DND-41 (cell line): ENCODE measurements around the gene MAST4.

Source experiments
- ATAC-seq: fragments of 200-7000 bp; cut with Tn5 transposase; 3 replicates; pipeline ENCODE4 v1.9.1; 2021; ENCODE audit warnings: low read depth; ENCODE audit not compliant: insufficient read depth
- DNase-seq: peaks from one replicate; pipeline ENCODE4 v3.0.0-alpha.2; 2020
- H2AFZ ChIP-seq: 2 replicates; pipeline ENCODE4 v1.6.0; 2012; ENCODE audit warnings: low read depth, low read length
- H3K27ac ChIP-seq: 2 replicates; pipeline ENCODE4 v1.5.1; 2012; ENCODE audit warnings: low read length, inconsistent platforms
- H3K27me3 ChIP-seq: fragments of 200-600 bp; sonication (generic); 2 replicates; pipeline ENCODE4 v1.6.0; 2012; ENCODE audit warnings: low read length, mild to moderate bottlenecking, inconsistent platforms; ENCODE audit not compliant: insufficient read depth, poor library complexity
- H3K36me3 ChIP-seq: 2 replicates; pipeline ENCODE4 v1.5.1; 2012; ENCODE audit warnings: low read length, inconsistent platforms; ENCODE audit not compliant: insufficient read depth
- H3K4me1 ChIP-seq: 2 replicates; pipeline ENCODE4 v1.5.1; 2012; ENCODE audit warnings: mild to moderate bottlenecking, low read length; ENCODE audit not compliant: insufficient read depth
- H3K4me2 ChIP-seq: 2 replicates; pipeline ENCODE4 v1.6.0; 2012; ENCODE audit warnings: mild to moderate bottlenecking, moderate library complexity, low read length, inconsistent platforms; ENCODE audit not compliant: insufficient read depth
- H3K4me3 ChIP-seq, 2 experiments: fragments of 200-600 bp in 1 of 2; shearing (Covaris generic) in 1 of 2; 2 replicates each; pipeline ENCODE4 v1.5.1; 2012 to 2016; ENCODE audit warnings: inconsistent platforms in 2 of 2, low read length in 2 of 2, mild to moderate bottlenecking in 2 of 2, low read depth in 1 of 2, moderate library complexity in 1 of 2
- H3K79me2 ChIP-seq: 2 replicates; pipeline ENCODE4 v1.6.0; 2012; ENCODE audit warnings: low read length, inconsistent platforms; ENCODE audit not compliant: insufficient read depth
- H3K9ac ChIP-seq: 2 replicates; pipeline ENCODE4 v1.6.0; 2012; ENCODE audit warnings: low read depth, mild to moderate bottlenecking, inconsistent platforms, low read length, moderate library complexity
- H3K9me3 ChIP-seq: 2 replicates; pipeline ENCODE4 v1.5.1; 2012; ENCODE audit warnings: low read length, moderate library complexity, mild to moderate bottlenecking, inconsistent platforms; ENCODE audit not compliant: insufficient read depth, severe bottlenecking
- H4K20me1 ChIP-seq: 2 replicates; pipeline ENCODE4 v1.6.0; 2012; ENCODE audit warnings: low read length; ENCODE audit not compliant: insufficient read depth
- CTCF ChIP-seq: IDR thresholded peaks from 2 replicates; pipeline ENCODE4 v1.5.1; 2012; ENCODE audit warnings: borderline replicate concordance, low read length, moderate library complexity, mild to moderate bottlenecking; ENCODE audit not compliant: poor library complexity, severe bottlenecking; ENCODE audit errors: extremely low read depth
- EZH2 ChIP-seq: IDR thresholded peaks from 3 replicates; pipeline ENCODE4 v1.6.1; 2012; ENCODE audit warnings: borderline replicate concordance, low read depth, mild to moderate bottlenecking, moderate library complexity, low read length, inconsistent platforms; ENCODE audit not compliant: severe bottlenecking

The MAST4 gene

DNA sequence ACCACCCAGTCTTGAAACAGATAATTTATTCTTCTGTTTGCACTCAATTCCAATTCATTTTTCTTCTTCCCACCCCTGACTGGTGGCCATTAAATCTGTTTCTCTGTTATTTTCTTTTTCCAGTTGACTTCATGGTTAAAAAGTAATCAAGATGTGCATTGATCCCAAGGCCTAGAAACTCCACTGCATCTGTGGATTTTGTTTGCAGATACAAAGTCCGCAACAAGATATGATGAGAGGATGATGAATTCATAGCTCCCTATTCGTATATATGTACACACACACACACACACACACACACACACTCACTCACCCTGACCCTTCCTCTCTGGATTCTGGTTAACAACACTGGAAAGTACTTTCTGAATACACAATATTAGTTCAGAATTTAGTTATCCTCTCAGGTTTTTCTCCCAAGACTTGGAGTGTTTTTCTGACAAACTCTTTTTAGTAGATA is 548.0 kb downstream of the MAST4 start:
- Histone ChIP-seq H3K4me2 (no peak overlapping the region), H3K9ac (no peak overlapping the region), H3K27me3 (no peaks in the 10 kb centered on the region), H3K4me3 (no peak overlapping the region), H3K36me3 (peaks cover 57% of the 10 kb centered on the region), H2AFZ (no peak overlapping the region), H3K4me1 (no peaks in the 10 kb centered on the region), H3K27ac (no peak overlapping the region), H3K79me2 (no peaks in the 10 kb centered on the region), H3K9me3 (no peaks in the 10 kb centered on the region), H4K20me1 (no peaks in the 10 kb centered on the region)
- DNase-seq (no peak), ATAC-seq (no peak)
- TF ChIP-seq EZH2 (no peak), CTCF (no peak)

- Histone ChIP-seq H3K79me2 (no peaks in the 10 kb centered on the region), H3K36me3 (peaks cover 58% of the 10 kb centered on the region), H2AFZ (no peak overlapping the region), H3K9ac (no peak overlapping the region), H3K27ac (no peak overlapping the region), H3K4me3 (no peak overlapping the region), H3K9me3 (no peaks in the 10 kb centered on the region), H3K4me2 (no peak overlapping the region), H3K27me3 (no peaks in the 10 kb centered on the region), H4K20me1 (no peaks in the 10 kb centered on the region), H3K4me1 (no peaks in the 10 kb centered on the region)
- DNase-seq (no peak), ATAC-seq (no peak)
- no peak for TF ChIP-seq EZH2
- TF ChIP-seq CTCF, result no peak
Measured at GRCh38 chr5:67146574-67146973, 550.4 kb downstream of the MAST4 start.

- ATAC-seq (no peak), DNase-seq (no peak)
- no peaks in the 10 kb centered on the region for H3K4me1 ChIP-seq
- H3K9me3 ChIP-seq, result no peaks in the 10 kb centered on the region
- H3K9ac ChIP-seq, result no peak overlapping the region
- no peaks in the 10 kb centered on the region for H4K20me1 ChIP-seq
- H3K36me3 ChIP-seq, result peaks cover 57% of the 10 kb centered on the region
- H3K79me2 ChIP-seq, result no peaks in the 10 kb centered on the region
- no peak overlapping the region for H3K27ac ChIP-seq
- H3K4me3 ChIP-seq, result no peak overlapping the region
- H3K4me2 ChIP-seq, result no peak overlapping the region
- H3K27me3 ChIP-seq, result no peaks in the 10 kb centered on the region
- no peak for TF ChIP-seq EZH2
- no peak overlapping the region for H2AFZ ChIP-seq
Measured at GRCh38 chr5:67146981-67147380, 550.8 kb downstream of the MAST4 start.

- no peaks in the 10 kb centered on the region for H3K79me2 ChIP-seq
- TF ChIP-seq CTCF, result no peak
- no peak for TF ChIP-seq EZH2
- no peak for ATAC-seq
- no peak overlapping the region for H3K27ac ChIP-seq
- no peak overlapping the region for H2AFZ ChIP-seq
- H3K4me1 ChIP-seq, result no peaks in the 10 kb centered on the region
- no peak overlapping the region for H3K4me2 ChIP-seq
- H3K9ac ChIP-seq, result no peak overlapping the region
- H3K9me3 ChIP-seq, result no peaks in the 10 kb centered on the region
- no peaks in the 10 kb centered on the region for H4K20me1 ChIP-seq
- H3K27me3 ChIP-seq, result no peaks in the 10 kb centered on the region
- peaks cover 54% of the 10 kb centered on the region for H3K36me3 ChIP-seq
- DNase-seq, result no peak
- no peak overlapping the region for H3K4me3 ChIP-seq
Measured at GRCh38 chr5:67147760-67148159, 551.6 kb downstream of the MAST4 start.
